ENCODE data around the gene PDLIM3.
"Not testable (repeated sequence)": the region's sequence is repeated elsewhere in the genome, so short reads cannot be mapped to it uniquely, and the experiment has no call there.

PDLIM3 gene

DNA sequence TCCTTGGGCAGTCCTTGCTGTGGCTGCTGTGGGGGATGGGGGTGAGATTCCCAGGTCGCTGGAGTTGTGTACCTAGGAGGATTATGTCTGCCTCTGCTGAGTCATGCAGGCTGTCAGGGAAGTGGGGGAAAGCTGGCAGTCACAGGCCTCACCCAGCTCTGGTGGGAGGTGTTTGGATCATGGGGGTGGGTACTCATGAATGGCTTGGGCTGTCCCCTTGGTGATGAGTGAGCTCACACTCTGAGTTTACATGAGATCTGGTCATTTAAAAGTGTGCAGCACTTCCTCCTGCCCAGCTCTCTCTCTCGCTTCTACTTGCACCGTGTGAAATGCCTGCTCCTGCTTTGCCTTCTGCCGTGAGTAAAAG lies 24.6 kb upstream of the PDLIM3 start:
- no peak overlapping the region for H3K27ac ChIP-seq (ENCODE audit: low read depth, low read length)
- H3K79me2 ChIP-seq (ENCODE audit: control insufficient read depth, low read length), result no peaks in the 10 kb centered on the region
- TF ChIP-seq CTCF (IDR thresholded peaks at IDR 0.05; ENCODE audit: low read depth, low read length, poor library complexity, severe bottlenecking), result no peak
- no peak for TF ChIP-seq EZH2phosphoT487 (IDR thresholded peaks at IDR 0.05; ENCODE audit: borderline replicate concordance, low read length)
- H3K9me3 ChIP-seq (ENCODE audit: control insufficient read depth, insufficient read depth, low read length), result no peaks in the 10 kb centered on the region
- no peaks in the 10 kb centered on the region for H4K20me1 ChIP-seq (ENCODE audit: control insufficient read depth, insufficient read depth, low read depth, low read length)
- no peaks in the 10 kb centered on the region for H3K36me3 ChIP-seq (ENCODE audit: control insufficient read depth, low read length)
- no peak overlapping the region for H3K4me3 ChIP-seq (ENCODE audit: low read length)
- no peak overlapping the region for H3K4me2 ChIP-seq (ENCODE audit: low read length)
- no peaks in the 10 kb centered on the region for H3K4me1 ChIP-seq (ENCODE audit: control insufficient read depth, low read length)
- H3K9me2 ChIP-seq (replicated peaks; ENCODE audit: control insufficient read depth, low read length), result no peaks in the 10 kb centered on the region
- H3F3A ChIP-seq (ENCODE audit: control insufficient read depth, insufficient read depth), result no peaks in the 10 kb centered on the region
- H3K27me3 ChIP-seq (ENCODE audit: control insufficient read depth, low read length), result no peaks in the 10 kb centered on the region

DNA sequence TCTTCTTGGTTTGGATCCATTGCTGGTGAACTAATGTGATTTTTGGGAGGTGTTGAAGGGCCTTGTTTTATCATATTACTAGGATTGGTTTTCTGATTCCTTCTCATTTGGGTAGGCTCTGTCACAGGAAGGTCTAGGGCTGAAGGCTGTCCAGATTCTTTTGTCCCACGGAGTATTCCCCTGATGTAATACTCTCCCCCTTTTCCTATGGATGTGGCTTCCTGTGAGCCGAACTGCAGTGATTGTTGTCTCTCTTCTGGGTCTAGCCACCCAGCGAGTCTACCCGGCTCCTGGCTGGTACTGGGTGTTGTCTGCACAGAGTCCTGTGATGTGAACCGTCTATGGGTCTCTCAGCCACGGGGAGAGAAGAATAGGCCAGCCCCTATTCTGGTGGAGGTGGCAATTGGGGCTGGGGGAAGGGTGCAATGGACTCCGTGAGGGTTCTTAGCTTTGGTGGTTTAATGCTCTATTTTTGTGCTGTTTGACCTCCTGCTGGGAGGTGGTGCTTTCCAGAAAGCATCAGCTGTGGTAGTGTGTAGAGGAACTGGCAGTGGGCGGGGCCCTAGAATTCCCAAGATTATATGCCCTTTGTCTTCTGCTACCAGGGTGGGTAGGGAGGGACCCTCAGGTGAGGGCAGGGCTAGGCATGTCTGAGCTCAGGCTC lies 24.1 kb upstream of the PDLIM3 start:
- not testable (repeated sequence) for H3K79me2 ChIP-seq (ENCODE audit: control insufficient read depth, low read length); H3K9me2 ChIP-seq (replicated peaks; ENCODE audit: control insufficient read depth, low read length); H3K4me2 ChIP-seq (ENCODE audit: low read length); H3K27ac ChIP-seq (ENCODE audit: low read depth, low read length); H3K27me3 ChIP-seq (ENCODE audit: control insufficient read depth, low read length); H3K9me3 ChIP-seq (ENCODE audit: control insufficient read depth, insufficient read depth, low read length); H3K4me1 ChIP-seq (ENCODE audit: control insufficient read depth, low read length); H4K20me1 ChIP-seq (ENCODE audit: control insufficient read depth, insufficient read depth, low read depth, low read length); H3K36me3 ChIP-seq (ENCODE audit: control insufficient read depth, low read length); H3F3A ChIP-seq (ENCODE audit: control insufficient read depth, insufficient read depth); H3K4me3 ChIP-seq (ENCODE audit: low read length)

- peaks cover 3% of the 10 kb centered on the region; the same call in 1 of the 2 replicates for H3K27me3 ChIP-seq (ENCODE audit: control insufficient read depth, low read length)
- H3K27ac ChIP-seq (ENCODE audit: low read depth, low read length), result no peak overlapping the region
- TF ChIP-seq CTCF (IDR thresholded peaks at IDR 0.05; ENCODE audit: low read depth, low read length, poor library complexity, severe bottlenecking), result no peak
- H3K4me3 ChIP-seq (ENCODE audit: low read length), result no peak overlapping the region
- no peak overlapping the region for H3K4me2 ChIP-seq (ENCODE audit: low read length)
- H3F3A ChIP-seq (ENCODE audit: control insufficient read depth, insufficient read depth), result no peaks in the 10 kb centered on the region
- no peaks in the 10 kb centered on the region for H3K9me3 ChIP-seq (ENCODE audit: control insufficient read depth, insufficient read depth, low read length)
- H3K79me2 ChIP-seq (ENCODE audit: control insufficient read depth, low read length), result no peaks in the 10 kb centered on the region
- no peaks in the 10 kb centered on the region for H3K4me1 ChIP-seq (ENCODE audit: control insufficient read depth, low read length)
- H4K20me1 ChIP-seq (ENCODE audit: control insufficient read depth, insufficient read depth, low read depth, low read length), result no peaks in the 10 kb centered on the region
- H3K9me2 ChIP-seq (replicated peaks; ENCODE audit: control insufficient read depth, low read length), result no peaks in the 10 kb centered on the region
- no peaks in the 10 kb centered on the region for H3K36me3 ChIP-seq (ENCODE audit: control insufficient read depth, low read length)
Observed at GRCh38 chr4:185554365-185555126, 19.2 kb upstream of the PDLIM3 start.

DNA sequence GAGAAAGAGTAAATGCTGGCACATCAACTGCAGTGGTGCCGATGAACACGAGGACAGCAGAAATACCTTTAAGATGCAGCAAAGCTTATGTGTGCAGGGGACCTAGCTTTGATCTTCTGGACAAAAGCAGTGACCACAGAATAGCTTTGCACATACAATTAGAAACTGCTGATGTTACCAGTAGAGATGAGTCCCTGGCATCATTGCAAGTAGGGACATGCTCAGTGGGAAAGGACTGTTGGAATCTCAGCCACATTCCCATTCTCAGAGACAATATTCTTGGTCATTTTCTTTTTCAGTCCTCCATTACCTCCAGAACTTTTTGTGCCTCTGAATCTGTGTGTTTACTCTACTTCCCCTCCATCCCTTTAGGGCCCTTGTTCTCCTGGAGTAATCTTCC lies 16.9 kb upstream of the PDLIM3 start:
- Histone ChIP-seq H3K79me2 (ENCODE audit: control insufficient read depth, low read length) (no peaks in the 10 kb centered on the region), H3K27ac (ENCODE audit: low read depth, low read length) (no peak overlapping the region), H3K36me3 (ENCODE audit: control insufficient read depth, low read length) (no peaks in the 10 kb centered on the region), H4K20me1 (ENCODE audit: control insufficient read depth, insufficient read depth, low read depth, low read length) (no peaks in the 10 kb centered on the region), H3K27me3 (ENCODE audit: control insufficient read depth, low read length) (peaks cover 3% of the 10 kb centered on the region; the same call in 1 of the 2 replicates), H3F3A (ENCODE audit: control insufficient read depth, insufficient read depth) (no peaks in the 10 kb centered on the region), H3K9me2 (replicated peaks; ENCODE audit: control insufficient read depth, low read length) (no peaks in the 10 kb centered on the region), H3K4me1 (ENCODE audit: control insufficient read depth, low read length) (no peaks in the 10 kb centered on the region), H3K9me3 (ENCODE audit: control insufficient read depth, insufficient read depth, low read length) (no peaks in the 10 kb centered on the region), H3K4me3 (ENCODE audit: low read length) (no peak overlapping the region), H3K4me2 (ENCODE audit: low read length) (no peak overlapping the region)
- TF ChIP-seq EZH2phosphoT487 (IDR thresholded peaks at IDR 0.05; ENCODE audit: borderline replicate concordance, low read length) (no peak), CTCF (IDR thresholded peaks at IDR 0.05; ENCODE audit: low read depth, low read length, poor library complexity, severe bottlenecking) (no peak)

Data from DOHH2 (cell line).